ENCODE results near the gene PCDH15.

Gene PCDH15

GRCh38 chr10:54259104-54259503 lies 541.9 kb downstream of the PCDH15 start:
- Histone ChIP-seq H3K4me1 (ENCODE audit: control insufficient read depth in 1 of 2, insufficient read depth in 1 of 2, low read depth in 1 of 2, low read length in 1 of 2) (no peaks in the 10 kb centered on the region), H3K27ac (no peak overlapping the region), H3K36me3 (no peaks in the 10 kb centered on the region), H3K27me3 (no peaks in the 10 kb centered on the region), H3K9me3 (no peaks in the 10 kb centered on the region), H3K4me3 (ENCODE audit: low read depth in 1 of 2, low read length in 1 of 2) (no peak overlapping the region)
- no peak for TF ChIP-seq CTCF (IDR thresholded peaks at IDR 0.05)

- no peak for TF ChIP-seq CTCF (IDR thresholded peaks at IDR 0.05)
- Histone ChIP-seq H3K4me3 (ENCODE audit: low read depth in 1 of 2, low read length in 1 of 2) (no peak overlapping the region), H3K27me3 (no peaks in the 10 kb centered on the region), H3K4me1 (ENCODE audit: control insufficient read depth in 1 of 2, insufficient read depth in 1 of 2, low read depth in 1 of 2, low read length in 1 of 2) (no peaks in the 10 kb centered on the region), H3K36me3 (no peaks in the 10 kb centered on the region), H3K27ac (no peak overlapping the region), H3K9me3 (no peaks in the 10 kb centered on the region)
Measured at GRCh38 chr10:54234832-54235231, 566.2 kb downstream of the PCDH15 start.

GRCh38 chr10:54203401-54203800 lies 597.6 kb downstream of the PCDH15 start:
- H3K9me3 ChIP-seq, result no peaks in the 10 kb centered on the region
- H3K27me3 ChIP-seq, result no peaks in the 10 kb centered on the region
- H3K27ac ChIP-seq, result no peak overlapping the region
- H3K4me1 ChIP-seq (ENCODE audit: control insufficient read depth in 1 of 2, insufficient read depth in 1 of 2, low read depth in 1 of 2, low read length in 1 of 2), result no peaks in the 10 kb centered on the region
- no peak for TF ChIP-seq CTCF (IDR thresholded peaks at IDR 0.05)
- no peaks in the 10 kb centered on the region for H3K36me3 ChIP-seq
- no peak overlapping the region for H3K4me3 ChIP-seq (ENCODE audit: low read depth in 1 of 2, low read length in 1 of 2)

GRCh38 chr10:54198051-54198450 lies 603.0 kb downstream of the PCDH15 start:
- no peak for TF ChIP-seq CTCF (IDR thresholded peaks at IDR 0.05)
- H3K27me3 ChIP-seq, result no peaks in the 10 kb centered on the region
- no peak overlapping the region for H3K27ac ChIP-seq
- no peak overlapping the region for H3K4me3 ChIP-seq (ENCODE audit: low read depth in 1 of 2, low read length in 1 of 2)
- H3K36me3 ChIP-seq, result no peaks in the 10 kb centered on the region
- H3K9me3 ChIP-seq, result no peaks in the 10 kb centered on the region
- H3K4me1 ChIP-seq (ENCODE audit: control insufficient read depth in 1 of 2, insufficient read depth in 1 of 2, low read depth in 1 of 2, low read length in 1 of 2), result no peaks in the 10 kb centered on the region

- no peaks in the 10 kb centered on the region for H3K36me3 ChIP-seq
Measured at GRCh38 chr10:54194806-54195205, 606.2 kb downstream of the PCDH15 start.

More at GRCh38 chr10:54194806-54195205, 606.2 kb downstream of the PCDH15 start:
- no peak for TF ChIP-seq CTCF (IDR thresholded peaks at IDR 0.05)
- no peaks in the 10 kb centered on the region for H3K9me3 ChIP-seq
- no peaks in the 10 kb centered on the region for H3K27me3 ChIP-seq
- no peak overlapping the region for H3K27ac ChIP-seq
- H3K4me1 ChIP-seq (ENCODE audit: control insufficient read depth in 1 of 2, insufficient read depth in 1 of 2, low read depth in 1 of 2, low read length in 1 of 2), result no peaks in the 10 kb centered on the region
- no peak overlapping the region for H3K4me3 ChIP-seq (ENCODE audit: low read depth in 1 of 2, low read length in 1 of 2)

All from neutrophil (primary cell).